PC-3 (cell line): ENCODE data around the gene MAPK8. TPM values are rescaled to one million over a fixed set of nuclear protein-coding genes. Genes with fewer than 3 reads are reported as not detected.

Source experiments
- ATAC-seq: fragments of 200-7000 bp; cut with Tn5 transposase; 2 replicates; pipeline ENCODE4 v1.9.1; 2020; ENCODE audit warnings: mild to moderate bottlenecking, moderate library complexity
- BruUV-seq: library from RNA; stranded (reverse); fragments of 400-500 nt; replicated peaks from 2 replicates; lab custom pipeline; 2021; lab: Mats Ljungman, UMichigan
- CTCF ChIA-PET: fragments of 300-600 bp; sonication (Branson Sonifier 250); formaldehyde crosslinking; loops from one replicate; lab custom pipeline; 2022; ENCODE audit warnings: antibody characterized with exemption; lab: Charles Lee
- POLR2A ChIA-PET: fragments of 300-600 bp; sonication (Branson Sonifier 250); formaldehyde crosslinking; loops from one replicate; lab custom pipeline; 2022; ENCODE audit warnings: antibody characterized with exemption; ENCODE audit not compliant: unreplicated experiment; lab: Charles Lee
- DNase-seq: peaks from one replicate; pipeline ENCODE4 v3.0.0-alpha.2; 2015
- H2AFZ ChIP-seq: fragments of 300-600 bp; sonication (generic); 2 replicates; pipeline ENCODE4 v1.6.0; 2016; ENCODE audit warnings: antibody characterized with exemption, low read length
- H3F3A ChIP-seq: fragments of 300-600 bp; sonication (generic); one replicate; pipeline ENCODE4 v1.6.0; 2017; ENCODE audit warnings: antibody characterized with exemption, low read length, control low read depth, mild to moderate bottlenecking; ENCODE audit not compliant: unreplicated experiment
- H3K27ac ChIP-seq: fragments of 300-600 bp; sonication (generic); 2 replicates; pipeline ENCODE4 v1.5.1; 2016; ENCODE audit warnings: mild to moderate bottlenecking, low read length
- H3K27me3 ChIP-seq: fragments of 300-600 bp; sonication (generic); 2 replicates; pipeline ENCODE4 v1.6.1; 2016; ENCODE audit warnings: low read length, mixed read lengths
- H3K36me3 ChIP-seq: fragments of 300-600 bp; sonication (generic); 2 replicates; pipeline ENCODE4 v1.6.1; 2016; ENCODE audit warnings: low read depth, mixed run types, low read length, mixed read lengths
- H3K4me1 ChIP-seq: fragments of 300-600 bp; sonication (generic); 2 replicates; pipeline ENCODE4 v1.5.1; 2016; ENCODE audit warnings: low read length; ENCODE audit not compliant: insufficient read depth
- H3K4me2 ChIP-seq: fragments of 300-600 bp; sonication (generic); 2 replicates; pipeline ENCODE4 v1.6.0; 2016; ENCODE audit warnings: low read length
- H3K4me3 ChIP-seq: fragments of 300-600 bp; sonication (generic); 2 replicates; pipeline ENCODE4 v1.5.1; 2016; ENCODE audit warnings: mild to moderate bottlenecking, low read length, mixed read lengths
- H3K79me2 ChIP-seq: fragments of 300-600 bp; sonication (generic); 2 replicates; pipeline ENCODE4 v1.6.1; 2017; ENCODE audit warnings: low read length, mixed read lengths
- H3K9ac ChIP-seq: fragments of 300-600 bp; sonication (generic); 2 replicates; pipeline ENCODE4 v1.6.0; 2016; ENCODE audit warnings: mild to moderate bottlenecking, low read length
- H3K9me2 ChIP-seq: fragments of 300-600 bp; sonication (generic); replicated peaks from 2 replicates; pipeline ENCODE4 v1.6.1; 2016; ENCODE audit warnings: mixed run types, low read length, mixed read lengths
- H3K9me3 ChIP-seq: fragments of 300-600 bp; sonication (generic); 2 replicates; pipeline ENCODE4 v1.6.1; 2016; ENCODE audit warnings: low read length, mixed read lengths
- H4K20me1 ChIP-seq: fragments of 300-600 bp; sonication (generic); 2 replicates; pipeline ENCODE4 v1.6.1; 2016; ENCODE audit warnings: low read length, mixed read lengths
- CTCF ChIP-seq: fragments of 300-600 bp; sonication (generic); conservative IDR thresholded peaks from 2 replicates; pipeline ENCODE4 v1.5.1; 2017; ENCODE audit warnings: antibody characterized with exemption, low read depth, mild to moderate bottlenecking, low read length
- EZH2 ChIP-seq: fragments of 300-600 bp; sonication (generic); IDR thresholded peaks from one replicate; pipeline ENCODE4 v1.6.1; 2017; ENCODE audit warnings: antibody characterized with exemption, mild to moderate bottlenecking, low read length; ENCODE audit not compliant: unreplicated experiment
- EZH2phosphoT487 ChIP-seq: fragments of 300-600 bp; sonication (generic); IDR thresholded peaks from 2 replicates; pipeline ENCODE4 v1.6.1; 2018; ENCODE audit warnings: mild to moderate bottlenecking, antibody characterized with exemption, low read length, borderline replicate concordance
- intact Hi-C: fragments of 100-400 bp; cut with micrococcal nuclease; formaldehyde crosslinking; loops from 2 replicates; pipeline ENCODE4 v1.9.0; 2023
- total RNA-seq: library from RNA; depleted of rRNA; stranded (reverse); fragments of >200 nt; gene quantifications from 2 replicates; pipeline ENCODE4 v1.2.3, GENCODE V29; 2014

Gene MAPK8
- total RNA-seq, 1 experiment from 2014 or later, result 26.6 TPM

- H3K36me3 ChIP-seq, result no peaks in the 10 kb centered on the region
- no peaks in the 10 kb centered on the region for H4K20me1 ChIP-seq
- H3K9me3 ChIP-seq, result no peaks in the 10 kb centered on the region
- no peak for TF ChIP-seq EZH2
- no peak for TF ChIP-seq CTCF
- no peak for TF ChIP-seq EZH2phosphoT487
- intact Hi-C loops, result no loop called here
- no peaks in the 10 kb centered on the region for H3F3A ChIP-seq
- no peak overlapping the region for H3K9ac ChIP-seq
- no peaks in the 10 kb centered on the region for H3K27me3 ChIP-seq
- H3K4me1 ChIP-seq, result no peaks in the 10 kb centered on the region
- no peak overlapping the region for H2AFZ ChIP-seq
- H3K4me3 ChIP-seq, result no peak overlapping the region
- no peak overlapping the region for H3K4me2 ChIP-seq
- POLR2A ChIA-PET, result no interaction called here
- ATAC-seq (no peak), DNase-seq (no peak)
- H3K79me2 ChIP-seq, result no peaks in the 10 kb centered on the region
- H3K9me2 ChIP-seq, result no peaks in the 10 kb centered on the region
- CTCF ChIA-PET, result no interaction called here
- BruUV-seq, result no TSS peak
- no peak overlapping the region for H3K27ac ChIP-seq
These were observed 174.2 kb downstream of the MAPK8 start for GRCh38 chr10:48480397-48481374.

- BruUV-seq, result no TSS peak
These were observed 174.9 kb downstream of the MAPK8 start for GRCh38 chr10:48481385-48481784.

More at GRCh38 chr10:48481385-48481784, 174.9 kb downstream of the MAPK8 start:
- Histone ChIP-seq H3K27ac (no peak overlapping the region), H2AFZ (no peak overlapping the region), H3K79me2 (no peaks in the 10 kb centered on the region), H3K4me3 (no peak overlapping the region), H3K36me3 (no peaks in the 10 kb centered on the region), H3F3A (no peaks in the 10 kb centered on the region), H3K4me2 (no peak overlapping the region), H4K20me1 (no peaks in the 10 kb centered on the region), H3K9ac (no peak overlapping the region), H3K9me3 (no peaks in the 10 kb centered on the region), H3K27me3 (no peaks in the 10 kb centered on the region), H3K4me1 (no peaks in the 10 kb centered on the region), H3K9me2 (no peaks in the 10 kb centered on the region)
- ChIA-PET CTCF (no interaction called here), POLR2A (no interaction called here)
- ATAC-seq (no peak), DNase-seq (no peak)
- intact Hi-C loops, result no loop called here
- no peak for TF ChIP-seq CTCF
- TF ChIP-seq EZH2, result no peak
- no peak for TF ChIP-seq EZH2phosphoT487
